GM23338 (cell line): ENCODE results near the gene ZNF804B. TPM values are rescaled to one million over a fixed set of nuclear protein-coding genes. Genes with fewer than 3 reads are reported as not detected.

Experiments used
- ATAC-seq: fragments of 200-7000 bp; cut with Tn5 transposase; 3 replicates; pipeline ENCODE4 v1.9.1; 2020
- DNase-seq: peaks from one replicate; pipeline ENCODE4 v3.0.0-alpha.2; 2015; ENCODE audit warnings: low spot score
- H2AFZ ChIP-seq: fragments of 200-600 bp; sonication (generic); 2 replicates; pipeline ENCODE4 v1.8.0; 2016; ENCODE audit warnings: antibody characterized with exemption, mild to moderate bottlenecking, moderate library complexity
- H3F3A ChIP-seq: fragments of 200-600 bp; sonication (generic); replicated peaks from 2 replicates; pipeline ENCODE4 v1.8.0; 2017; ENCODE audit warnings: antibody characterized with exemption, mixed run types, low read depth
- H3K27ac ChIP-seq: fragments of 200-600 bp; sonication (generic); 2 replicates; pipeline ENCODE4 v1.6.1; 2016; ENCODE audit warnings: low read depth
- H3K27me3 ChIP-seq: fragments of 200-600 bp; sonication (generic); 2 replicates; pipeline ENCODE4 v1.8.0; 2016; ENCODE audit warnings: mild to moderate bottlenecking, mixed run types, moderate library complexity; ENCODE audit not compliant: insufficient read depth
- H3K36me3 ChIP-seq: fragments of 200-600 bp; sonication (generic); 2 replicates; pipeline ENCODE4 v1.8.0; 2016; ENCODE audit warnings: mild to moderate bottlenecking; ENCODE audit not compliant: insufficient read depth
- H3K4me1 ChIP-seq: fragments of 200-600 bp; sonication (generic); 2 replicates; pipeline ENCODE4 v1.8.0; 2016; ENCODE audit warnings: mild to moderate bottlenecking, moderate library complexity; ENCODE audit not compliant: insufficient read depth
- H3K4me2 ChIP-seq: fragments of 200-600 bp; sonication (generic); 2 replicates; pipeline ENCODE4 v1.7.1; 2017; ENCODE audit warnings: mixed run types
- H3K4me3 ChIP-seq: fragments of 200-600 bp; sonication (generic); 2 replicates; pipeline ENCODE4 v1.6.1; 2016; ENCODE audit warnings: mixed run types
- H3K79me2 ChIP-seq: fragments of 200-600 bp; sonication (generic); replicated peaks from 2 replicates; pipeline ENCODE4 v1.8.0; 2017; ENCODE audit warnings: mild to moderate bottlenecking; ENCODE audit not compliant: insufficient read depth
- H3K9me2 ChIP-seq: fragments of 200-600 bp; sonication (generic); 2 replicates; pipeline ENCODE4 v1.8.0; 2017; ENCODE audit not compliant: insufficient read depth
- H4K20me1 ChIP-seq: fragments of 200-600 bp; sonication (generic); replicated peaks from 2 replicates; pipeline ENCODE4 v1.8.0; 2017; ENCODE audit warnings: mild to moderate bottlenecking; ENCODE audit not compliant: insufficient read depth
- H3K27ac Mint-ChIP-seq: 2 replicates; pipeline ENCODE4 v1.8.0; 2020; ENCODE audit warnings: inconsistent platforms, mild to moderate bottlenecking, moderate library complexity, mixed read lengths
- H3K27me3 Mint-ChIP-seq: 3 replicates; pipeline ENCODE4 v1.8.0; 2022; ENCODE audit warnings: low read depth, mild to moderate bottlenecking, moderate library complexity, mixed read lengths, inconsistent platforms; ENCODE audit not compliant: insufficient read depth, poor library complexity
- H3K36me3 Mint-ChIP-seq: 3 replicates; pipeline ENCODE4 v1.8.0; 2021; ENCODE audit warnings: low read depth, mild to moderate bottlenecking, inconsistent platforms, moderate library complexity, mixed read lengths
- H3K4me1 Mint-ChIP-seq: 3 replicates; pipeline ENCODE4 v1.8.0; 2020; ENCODE audit warnings: mild to moderate bottlenecking, inconsistent platforms, mixed read lengths
- H3K4me3 Mint-ChIP-seq: 3 replicates; pipeline ENCODE4 v1.8.0; 2021; ENCODE audit warnings: moderate library complexity, mild to moderate bottlenecking, inconsistent platforms, mixed read lengths
- H3K9me3 Mint-ChIP-seq: 3 replicates; pipeline ENCODE4 v1.8.0; 2020; ENCODE audit warnings: moderate library complexity, mild to moderate bottlenecking, inconsistent platforms, mixed read lengths
- CREB1 ChIP-seq: fragments of 250-450 bp; sonication (Bioruptor Pico); IDR thresholded peaks from 2 replicates; pipeline ENCODE4 v1.5.0; 2020; ENCODE audit warnings: low read depth, mild to moderate bottlenecking, moderate library complexity
- CTCF ChIP-seq, 2 experiments: fragments of 200-600 bp in 1 of 2; sonication (generic) in 1 of 2; conservative IDR thresholded peaks; 2 replicates each; pipeline versions ENCODE4 v1.5.1 to v1.6.1; 2016 to 2017; ENCODE audit warnings: antibody characterized with exemption in 2 of 2, low read depth in 2 of 2, mild to moderate bottlenecking in 2 of 2, moderate library complexity in 1 of 2
- ETS1 ChIP-seq: IDR thresholded peaks from 2 replicates; pipeline ENCODE4 v1.6.1; 2016; ENCODE audit warnings: antibody characterized with exemption
- EZH2 ChIP-seq: fragments of 200-600 bp; sonication (generic); IDR thresholded peaks from one replicate; pipeline ENCODE4 v1.8.0; 2017; ENCODE audit warnings: antibody characterized with exemption, mild to moderate bottlenecking, low read depth; ENCODE audit not compliant: unreplicated experiment
- EZH2phosphoT487 ChIP-seq: fragments of 200-600 bp; sonication (generic); IDR thresholded peaks from one replicate; pipeline ENCODE4 v1.8.1; 2018; ENCODE audit warnings: antibody characterized with exemption; ENCODE audit not compliant: unreplicated experiment
- JUNB ChIP-seq: IDR thresholded peaks from one replicate; pipeline ENCODE4 v1.6.1; 2016; ENCODE audit warnings: antibody characterized with exemption; ENCODE audit not compliant: unreplicated experiment
- NANOG ChIP-seq: IDR thresholded peaks from 2 replicates; pipeline ENCODE4 v1.6.1; 2016; ENCODE audit warnings: antibody characterized with exemption, borderline replicate concordance
- POLR2AphosphoS5 ChIP-seq: IDR thresholded peaks from 2 replicates; pipeline ENCODE4 v1.6.1; 2016; ENCODE audit warnings: antibody characterized with exemption, low read depth
- REST ChIP-seq: IDR thresholded peaks from one replicate; pipeline ENCODE4 v1.6.1; 2018; ENCODE audit warnings: antibody characterized with exemption; ENCODE audit not compliant: unreplicated experiment
- STAT1 ChIP-seq: IDR thresholded peaks from one replicate; pipeline ENCODE4 v1.6.1; 2016; ENCODE audit warnings: antibody characterized with exemption; ENCODE audit not compliant: unreplicated experiment
- ZNF114 ChIP-seq: fragments of 250-450 bp; sonication (Bioruptor Pico); IDR thresholded peaks from 2 replicates; pipeline ENCODE4 v1.5.0; 2020; ENCODE audit warnings: mild to moderate bottlenecking, moderate library complexity
- ZNF331 ChIP-seq: fragments of 250-450 bp; sonication (Bioruptor Pico); IDR thresholded peaks from 2 replicates; pipeline ENCODE4 v1.5.0; 2020; ENCODE audit warnings: low read depth, mild to moderate bottlenecking, moderate library complexity
- ZNF462 ChIP-seq: fragments of 250-450 bp; sonication (Bioruptor Pico); IDR thresholded peaks from 2 replicates; pipeline ENCODE4 v1.5.0; 2020; ENCODE audit warnings: mild to moderate bottlenecking, moderate library complexity
- polyA plus RNA-seq: library from polyadenylated mRNA; unstranded; fragments of >200 nt; fragmentation: Nextera tagmentation; extraction: Ambion mirVana; gene quantifications from 2 replicates; pipeline ENCODE4 v1.2.1, GENCODE V29; 2016
- total RNA-seq: library from RNA; depleted of rRNA; stranded (reverse); fragments of >200 nt; shearing (Covaris generic); gene quantifications from 2 replicates; pipeline ENCODE4 v1.2.3, GENCODE V29; 2014

Gene ZNF804B
- total and polyA plus RNA-seq, 2 experiments from 2014 or later, result not detected

- Mint-ChIP-seq H3K27ac (no peak overlapping the region), H3K4me3 (no peak overlapping the region), H3K36me3 (no peaks in the 10 kb centered on the region), H3K27me3 (no peaks in the 10 kb centered on the region), H3K4me1 (peaks cover 2% of the 10 kb centered on the region; the same call in 1 of the 3 replicates), H3K9me3 (no peaks in the 10 kb centered on the region)
- Histone ChIP-seq H3K4me1 (no peaks in the 10 kb centered on the region), H2AFZ (no peak overlapping the region), H3K27ac (no peak overlapping the region), H3K9me2 (0 out of 2 replicates have a peak, but pooled peaks cover 3% of the 10 kb centered on the region), H3K4me2 (no peak overlapping the region), H3K27me3 (no peaks in the 10 kb centered on the region), H3K79me2 (no peaks in the 10 kb centered on the region), H3K36me3 (no peaks in the 10 kb centered on the region), H4K20me1 (no peaks in the 10 kb centered on the region), H3F3A (no peaks in the 10 kb centered on the region), H3K4me3 (no peak overlapping the region)
- no peak for TF ChIP-seq EZH2
- TF ChIP-seq CTCF (conservative IDR thresholded peaks at IDR 0.05; ENCODE audit: low read depth in 2 of 2), result no peak
- no peak for TF ChIP-seq ZNF462 (CRISPR knock-in tag)
- TF ChIP-seq POLR2AphosphoS5, result no peak
- TF ChIP-seq STAT1, result no peak
- TF ChIP-seq NANOG, result no peak
- TF ChIP-seq CREB1 (CRISPR knock-in tag), result no peak
- TF ChIP-seq JUNB, result no peak
- TF ChIP-seq EZH2phosphoT487, result no peak
- TF ChIP-seq ETS1, result no peak
- TF ChIP-seq REST, result no peak
- TF ChIP-seq ZNF114, result no peak
- no peak for TF ChIP-seq ZNF331 (CRISPR knock-in tag)
- ATAC-seq (no peak), DNase-seq (no peak)
Observed at GRCh38 chr7:88933285-88933684, 173.8 kb downstream of the ZNF804B start.
